IPS DF 6.9 (cell line): ENCODE measurements around the gene LASP1.

Source experiments
- DNase-seq: peaks from one replicate; pipeline ENCODE4 v3.0.0-alpha.2; 2013; ENCODE audit warnings: low read depth, low spot score
- H3K27ac ChIP-seq: one replicate; pipeline ENCODE4 v1.5.1; 2013; ENCODE audit warnings: low read length, control low read depth
- H3K27me3 ChIP-seq: 2 replicates; pipeline ENCODE4 v1.6.1; 2013; ENCODE audit warnings: mild to moderate bottlenecking, low read length; ENCODE audit not compliant: control insufficient read depth, insufficient read depth
- H3K36me3 ChIP-seq: 2 replicates; pipeline ENCODE4 v1.6.1; 2013; ENCODE audit warnings: low read length; ENCODE audit not compliant: control insufficient read depth, insufficient read depth
- H3K4me1 ChIP-seq: 2 replicates; pipeline ENCODE4 v1.6.1; 2013; ENCODE audit warnings: low read length; ENCODE audit not compliant: control insufficient read depth, insufficient read depth
- H3K4me3 ChIP-seq: 2 replicates; pipeline ENCODE4 v1.5.1; 2013; ENCODE audit warnings: mild to moderate bottlenecking, low read length
- H3K9me3 ChIP-seq: 2 replicates; pipeline ENCODE4 v1.6.1; 2013; ENCODE audit warnings: low read length, inconsistent platforms; ENCODE audit not compliant: control insufficient read depth, insufficient read depth
- WGBS: extraction: QIAGEN DNeasy Blood & Tissue Kit; methylation state at CpG from one replicate; pipeline ENCODE4 v1.1.7; 2013; ENCODE audit warnings: mixed read lengths, missing lambda C conversion rate; ENCODE audit not compliant: insufficient read length, insufficient coverage; 5-methylcytosine and 5-hydroxymethylcytosine counted together

Gene LASP1

DNA sequence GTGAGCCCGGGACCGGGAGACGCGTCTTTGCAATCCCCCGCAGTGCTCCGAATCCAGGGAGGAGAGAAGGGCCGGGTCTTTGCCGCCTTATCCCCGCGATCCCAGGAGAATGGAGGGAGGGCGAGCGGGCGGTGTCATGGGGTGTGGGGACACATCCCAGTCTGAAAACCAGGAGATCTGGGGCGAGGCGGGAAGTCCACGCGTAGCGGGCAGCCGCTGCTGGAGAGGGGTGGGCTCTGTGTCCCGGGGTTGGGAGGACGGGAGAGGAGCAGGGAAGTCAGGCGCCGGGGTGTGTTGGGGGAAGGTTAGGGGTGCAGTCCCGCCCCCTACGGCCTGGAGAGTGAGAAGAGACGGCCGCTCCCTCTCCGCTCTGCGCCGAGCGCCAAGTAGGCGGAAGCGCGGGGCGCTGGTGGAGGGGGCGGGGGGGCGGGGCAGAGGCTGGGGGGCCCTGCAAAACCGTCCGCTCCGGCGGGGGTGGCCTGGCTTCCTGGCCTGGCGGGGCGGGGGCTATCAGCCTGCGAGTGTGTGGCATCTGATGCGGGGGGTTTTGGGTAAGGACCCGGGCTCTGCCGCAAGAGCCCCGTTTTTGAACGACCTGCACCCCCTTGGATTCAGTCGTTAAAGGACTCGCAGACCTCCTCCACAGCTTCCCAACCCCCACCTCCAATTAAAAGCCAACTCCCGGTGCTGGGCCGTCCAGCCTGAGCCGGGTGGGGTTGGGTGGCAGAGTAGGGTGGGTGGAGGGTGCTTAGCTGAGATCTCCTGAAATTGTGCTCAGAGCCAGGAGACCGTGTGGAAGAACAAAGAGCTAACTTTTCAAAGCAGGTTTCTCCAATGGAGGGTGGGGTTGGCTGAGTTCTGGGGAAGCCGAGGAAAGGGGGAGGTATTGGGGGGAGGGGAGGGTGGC lies 654 bp downstream of the LASP1 start:
- peaks cover 7% of the 10 kb centered on the region; the same call in 1 of the 2 replicates for H3K4me1 ChIP-seq
- DNase-seq, result no peak

DNA sequence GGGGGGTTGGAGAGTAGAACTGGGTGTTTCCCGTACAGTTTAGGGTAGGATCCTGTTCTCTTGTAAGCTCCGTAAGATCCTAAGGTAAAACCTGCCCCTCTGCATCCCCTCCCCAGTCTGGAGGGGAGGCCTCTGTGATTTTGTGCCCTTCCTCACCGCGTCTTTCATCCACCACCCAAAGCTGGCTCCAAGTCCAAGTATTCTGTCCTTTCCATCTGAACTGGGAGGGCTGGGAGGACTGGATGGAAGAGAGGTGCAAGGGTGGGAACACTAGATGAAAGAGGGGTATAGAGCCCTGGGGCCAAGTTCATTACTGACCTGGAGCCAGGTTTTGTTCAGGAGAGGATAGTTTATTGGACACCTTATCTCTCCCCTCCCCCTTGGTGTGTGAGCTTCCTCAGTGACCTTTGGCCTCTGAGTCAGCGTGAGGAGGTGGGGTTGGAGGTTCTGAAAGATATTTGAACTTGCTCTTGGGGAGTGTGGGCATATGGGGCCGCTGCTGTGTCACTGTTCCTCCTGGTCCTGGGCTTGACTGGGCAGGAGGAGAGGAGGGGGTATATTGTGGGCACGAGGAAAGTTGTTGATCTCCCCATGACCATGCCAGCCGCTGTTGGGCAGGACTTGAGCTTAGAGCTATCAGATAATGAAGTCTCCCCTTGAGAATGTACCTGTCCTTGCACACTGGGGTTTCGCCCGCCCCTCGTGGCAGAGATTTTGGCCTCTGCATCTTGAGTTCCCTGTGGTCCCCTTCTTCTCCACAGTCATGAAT lies 1.6 kb downstream of the LASP1 start:
- Histone ChIP-seq H3K4me3 (peak overlapping the region; percentile 50; the same call in 1 of the 2 replicates), H3K36me3 (no peaks in the 10 kb centered on the region; the same call in 1 of the 2 replicates), H3K9me3 (no peaks in the 10 kb centered on the region), H3K27me3 (no peaks in the 10 kb centered on the region), H3K27ac (no peak overlapping the region), H3K4me1 (peaks cover 7% of the 10 kb centered on the region; the same call in 1 of the 2 replicates)
- no CpG with 5 or more reads among the region's 11 CpGs for WGBS
- DNase-seq, result no peak

More for the DNA sequence above, 654 bp downstream of the LASP1 start:
- no CpG with 5 or more reads among the region's 56 CpGs for WGBS
- Histone ChIP-seq H3K36me3 (no peaks in the 10 kb centered on the region; the same call in 1 of the 2 replicates), H3K27ac (no peak overlapping the region), H3K4me3 (peak overlapping the region; percentile 50; the same call in 1 of the 2 replicates), H3K27me3 (no peaks in the 10 kb centered on the region), H3K9me3 (no peaks in the 10 kb centered on the region)

DNA sequence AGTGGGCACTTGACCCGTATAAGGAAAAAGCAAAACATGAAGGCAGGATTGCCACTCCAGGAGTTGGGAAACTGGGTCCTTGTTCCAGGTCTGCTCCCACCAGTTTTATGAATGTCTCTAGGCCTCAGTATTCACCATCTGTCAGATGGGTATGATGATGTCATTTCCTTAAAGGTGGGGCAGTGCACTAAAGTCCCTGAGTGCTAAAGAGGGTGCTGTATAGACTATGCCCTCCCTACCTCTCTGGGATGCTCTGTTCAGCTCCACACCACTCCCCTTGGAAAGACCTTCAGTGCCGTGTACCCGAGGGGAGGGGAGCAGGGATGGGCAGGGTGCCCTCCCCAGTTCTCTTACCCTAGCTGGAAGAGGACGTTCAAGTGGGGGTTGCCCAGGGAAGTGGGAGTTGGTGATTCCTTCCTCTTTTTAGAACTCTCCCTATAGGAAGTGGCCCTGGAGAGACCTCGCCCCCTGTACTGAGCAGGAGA lies 2.2 kb downstream of the LASP1 start:
- H3K27me3 ChIP-seq, result no peaks in the 10 kb centered on the region
- WGBS, result no CpG with 5 or more reads among the region's 5 CpGs
- no peaks in the 10 kb centered on the region; the same call in 1 of the 2 replicates for H3K36me3 ChIP-seq
- H3K4me1 ChIP-seq, result peaks cover 9% of the 10 kb centered on the region
- no peak overlapping the region for H3K4me3 ChIP-seq
- no peak overlapping the region for H3K27ac ChIP-seq
- DNase-seq, result no peak
- no peaks in the 10 kb centered on the region for H3K9me3 ChIP-seq

DNA sequence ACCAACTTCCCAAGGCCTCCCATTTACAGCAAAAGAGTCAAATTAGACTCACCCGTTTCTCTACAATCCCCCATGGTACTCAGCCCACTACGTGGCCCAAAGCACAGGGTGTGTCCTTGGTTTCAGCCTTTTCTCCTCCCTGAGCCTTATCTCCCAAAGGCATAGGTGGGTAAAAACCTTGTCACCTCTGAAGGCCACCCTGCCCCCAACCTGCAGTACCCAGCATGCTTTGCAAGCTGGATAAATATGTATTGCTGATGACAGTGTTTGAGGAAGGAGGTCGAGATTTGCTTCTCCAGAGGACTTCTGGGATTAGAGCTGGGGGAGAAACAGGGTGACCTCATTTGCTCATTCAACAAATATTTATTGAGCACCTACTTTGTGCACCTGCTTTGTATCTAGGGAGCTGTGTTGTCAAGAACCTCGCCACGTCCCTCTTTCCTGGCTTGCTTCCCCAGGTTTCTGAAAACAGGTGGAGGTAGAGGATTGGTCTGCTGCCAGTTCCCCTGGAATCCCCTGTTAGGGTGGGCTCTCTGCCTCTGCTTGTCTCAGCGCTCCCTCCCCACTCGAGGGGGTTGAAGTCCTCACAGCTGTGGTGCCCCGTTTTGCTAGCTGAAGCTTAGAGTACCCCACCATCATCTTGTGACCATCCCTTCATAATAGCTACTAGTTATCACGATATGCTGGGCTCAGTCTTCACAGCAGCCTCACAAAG lies 3.0 kb downstream of the LASP1 start:
- H3K36me3 ChIP-seq, result no peaks in the 10 kb centered on the region; the same call in 1 of the 2 replicates
- no peak overlapping the region for H3K27ac ChIP-seq
- DNase-seq, result no peak
- no peaks in the 10 kb centered on the region for H3K9me3 ChIP-seq
- H3K27me3 ChIP-seq, result no peaks in the 10 kb centered on the region
- peaks cover 16% of the 10 kb centered on the region for H3K4me1 ChIP-seq
- H3K4me3 ChIP-seq, result no peak overlapping the region
- no CpG with 5 or more reads among the region's 9 CpGs for WGBS

DNA sequence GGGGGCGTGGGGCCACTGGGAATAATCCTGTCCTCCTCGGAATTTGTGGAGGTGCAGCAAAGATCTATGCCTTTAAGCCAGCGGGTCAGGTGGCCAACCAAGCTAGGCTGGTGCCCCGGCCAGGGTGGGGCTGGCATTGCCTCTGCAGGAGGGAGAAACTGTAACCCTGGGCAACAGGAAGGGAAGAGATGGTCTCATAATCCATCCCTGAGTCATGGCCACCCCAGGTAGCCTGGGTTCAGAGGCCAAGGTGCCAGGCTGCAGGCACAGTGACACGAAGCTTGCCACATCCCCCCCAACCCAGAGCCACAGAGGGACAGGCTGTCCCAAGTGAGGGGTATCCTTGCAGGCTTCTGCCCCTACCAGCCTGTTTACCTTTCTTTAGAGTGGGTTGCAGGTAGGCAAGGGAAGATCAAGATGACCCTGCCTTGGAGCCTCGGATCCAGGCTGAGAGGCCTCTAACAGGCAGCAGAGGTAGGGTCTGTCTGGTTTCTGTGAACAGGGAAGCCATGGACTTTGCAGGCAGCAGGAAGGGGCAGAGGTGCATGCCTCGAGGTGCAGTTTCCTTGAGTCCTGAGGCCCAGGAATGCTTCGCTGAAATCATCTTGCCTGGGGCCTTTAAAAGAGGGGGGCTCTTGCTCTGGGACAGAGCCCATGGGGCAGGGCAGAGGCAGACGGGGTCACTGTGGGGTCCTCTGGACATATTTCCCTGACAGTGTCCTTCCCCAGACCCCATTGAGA lies 4.0 kb downstream of the LASP1 start:
- no peak for DNase-seq
- Histone ChIP-seq H3K27me3 (no peaks in the 10 kb centered on the region), H3K9me3 (no peaks in the 10 kb centered on the region), H3K4me1 (peaks cover 18% of the 10 kb centered on the region), H3K27ac (no peak overlapping the region), H3K4me3 (no peak overlapping the region), H3K36me3 (peaks cover 3% of the 10 kb centered on the region)
- WGBS, result no CpG with 5 or more reads among the region's 9 CpGs

GRCh38 chr17:38874505-38875400 lies 4.9 kb downstream of the LASP1 start:
- H3K9me3 ChIP-seq, result no peaks in the 10 kb centered on the region
- no peaks in the 10 kb centered on the region for H3K27me3 ChIP-seq
- DNase-seq, result no peak
- no CpG with 5 or more reads among the region's 10 CpGs for WGBS
- H3K27ac ChIP-seq, result no peak overlapping the region
- H3K4me3 ChIP-seq, result no peak overlapping the region
- H3K4me1 ChIP-seq, result peaks cover 19% of the 10 kb centered on the region
- H3K36me3 ChIP-seq, result peaks cover 4% of the 10 kb centered on the region

DNA sequence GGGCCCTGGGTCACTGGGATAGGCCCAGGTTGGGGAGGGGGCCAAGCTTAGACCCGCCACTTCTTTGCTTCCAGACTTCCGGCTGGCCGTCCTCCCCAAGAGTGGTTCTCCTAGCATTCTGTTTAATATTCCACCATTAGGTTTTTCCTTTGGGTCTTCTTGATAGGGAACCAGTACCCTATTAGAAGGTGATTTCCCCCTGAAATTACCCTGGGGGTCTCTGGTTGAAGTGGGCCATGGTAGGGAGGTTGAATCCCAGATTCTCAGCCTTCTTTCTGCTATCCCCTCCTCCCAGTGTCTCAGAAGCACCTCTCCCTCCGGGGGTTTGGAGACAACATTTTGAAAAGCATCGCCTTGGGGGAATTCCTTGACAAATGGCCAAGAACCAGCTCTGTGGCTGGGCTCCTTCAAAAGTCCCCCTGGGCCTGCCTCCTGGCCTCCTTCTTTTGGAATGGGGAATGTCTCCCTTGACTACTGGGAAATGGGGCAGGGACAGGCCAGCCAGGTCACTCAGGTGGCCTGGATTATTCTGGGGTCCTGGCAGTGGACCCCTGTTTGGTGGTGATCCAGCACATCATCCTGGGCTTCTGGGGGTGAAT lies 5.7 kb downstream of the LASP1 start:
- no peak for DNase-seq
- no CpG with 5 or more reads among the region's 5 CpGs for WGBS
- H3K36me3 ChIP-seq, result peaks cover 4% of the 10 kb centered on the region
- H3K27ac ChIP-seq, result no peak overlapping the region
- no peak overlapping the region for H3K4me3 ChIP-seq
- H3K9me3 ChIP-seq, result no peaks in the 10 kb centered on the region
- peaks cover 23% of the 10 kb centered on the region for H3K4me1 ChIP-seq
- no peaks in the 10 kb centered on the region for H3K27me3 ChIP-seq

DNA sequence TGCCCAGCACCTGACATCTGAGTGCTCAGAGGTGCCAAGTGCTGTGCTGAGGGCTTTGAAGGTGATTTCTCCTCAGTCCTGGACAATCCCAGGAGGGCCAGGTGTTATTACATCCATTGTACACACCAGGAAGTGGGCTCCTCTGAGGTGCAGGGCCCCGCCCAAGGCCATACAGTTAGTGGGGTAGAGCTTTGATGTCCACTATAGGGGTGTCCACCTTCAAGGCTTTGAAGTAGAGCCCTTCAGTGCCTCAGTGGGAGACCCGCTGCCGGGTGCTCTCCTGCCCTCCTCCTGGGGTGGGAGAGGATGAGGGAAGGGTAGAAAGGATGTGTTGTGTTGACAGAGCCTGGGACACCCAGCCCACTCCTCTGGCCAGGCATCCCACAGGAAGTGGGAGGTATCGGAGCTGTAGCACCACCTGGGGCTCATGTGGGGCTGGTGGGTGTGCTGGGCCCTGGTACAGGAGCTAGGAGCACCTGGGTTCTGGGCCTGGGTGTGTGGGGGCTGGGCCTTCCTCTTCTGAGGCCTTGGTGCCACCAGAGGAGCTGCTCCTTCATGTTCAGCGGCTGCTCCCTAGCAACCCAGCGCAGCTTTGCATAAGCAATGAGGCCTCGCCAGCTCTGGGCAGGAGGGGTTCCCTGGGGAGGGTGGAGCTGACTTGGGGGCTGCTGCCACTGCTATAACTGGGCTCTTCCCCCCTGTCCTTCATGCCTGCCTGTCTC lies 7.4 kb downstream of the LASP1 start:
- no peak overlapping the region for H3K27ac ChIP-seq
- no peak for DNase-seq
- WGBS, result no CpG with 5 or more reads among the region's 7 CpGs
- peaks cover 19% of the 10 kb centered on the region for H3K4me1 ChIP-seq
- H3K27me3 ChIP-seq, result no peaks in the 10 kb centered on the region
- peaks cover 4% of the 10 kb centered on the region for H3K36me3 ChIP-seq
- H3K9me3 ChIP-seq, result no peaks in the 10 kb centered on the region
- no peak overlapping the region for H3K4me3 ChIP-seq
